Caco-2 (cell line): ENCODE results near the gene TWF2. TPM values are rescaled to one million over a fixed set of nuclear protein-coding genes. Genes with fewer than 3 reads are reported as not detected.

Experiments
- BruUV-seq: library from RNA; stranded (reverse); fragments of 400-500 nt; replicated peaks from 2 replicates; lab custom pipeline; 2021; lab: Mats Ljungman, UMichigan
- CTCF ChIA-PET: fragments of 300-600 bp; sonication (Branson Sonifier 250); formaldehyde crosslinking; loops from one replicate; lab custom pipeline; 2022; ENCODE audit warnings: antibody characterized with exemption; lab: Charles Lee
- POLR2A ChIA-PET: fragments of 300-600 bp; sonication (Branson Sonifier 250); formaldehyde crosslinking; loops from one replicate; lab custom pipeline; 2022; ENCODE audit warnings: antibody characterized with exemption; lab: Charles Lee
- DNase-seq, 2 experiments: peaks; one replicate each; pipeline versions ENCODE4 v3.0.0 to v3.0.0-alpha.2; 2020 to 2022
- H3K27me3 ChIP-seq: replicated peaks from 2 replicates; pipeline ENCODE4 v1.6.0; 2011; ENCODE audit warnings: low read length; ENCODE audit not compliant: control insufficient read depth, insufficient read depth
- H3K36me3 ChIP-seq: 2 replicates; pipeline ENCODE4 v1.5.1; 2011; ENCODE audit warnings: low read length; ENCODE audit not compliant: control insufficient read depth, insufficient read depth
- H3K4me1 ChIP-seq: fragments of 250-450 bp; sonication (Bioruptor Pico); 2 replicates; pipeline ENCODE4 v1.5.1; 2020; ENCODE audit warnings: mild to moderate bottlenecking
- H3K4me3 ChIP-seq: 2 replicates; pipeline ENCODE4 v1.5.1; 2011; ENCODE audit warnings: low read depth, mild to moderate bottlenecking, control low read depth, low read length
- H3K9me3 ChIP-seq: fragments of 250-450 bp; sonication (Bioruptor Pico); 2 replicates; pipeline ENCODE4 v1.5.1; 2020; ENCODE audit warnings: mild to moderate bottlenecking, moderate library complexity
- H3K27ac Mint-ChIP-seq: one replicate; pipeline ENCODE4 v1.8.0; 2022; ENCODE audit warnings: mixed read lengths; ENCODE audit not compliant: unreplicated experiment
- H3K27me3 Mint-ChIP-seq: one replicate; pipeline ENCODE4 v1.8.0; 2022; ENCODE audit warnings: mixed read lengths; ENCODE audit not compliant: insufficient read depth, unreplicated experiment
- H3K36me3 Mint-ChIP-seq: one replicate; pipeline ENCODE4 v1.8.0; 2022; ENCODE audit warnings: mild to moderate bottlenecking, mixed read lengths; ENCODE audit not compliant: insufficient read depth, unreplicated experiment
- H3K4me1 Mint-ChIP-seq: one replicate; pipeline ENCODE4 v1.8.0; 2022; ENCODE audit warnings: low read depth, mixed read lengths; ENCODE audit not compliant: unreplicated experiment
- H3K4me3 Mint-ChIP-seq: one replicate; pipeline ENCODE4 v1.8.0; 2022; ENCODE audit warnings: mild to moderate bottlenecking, moderate library complexity, mixed read lengths; ENCODE audit not compliant: unreplicated experiment
- H3K9me3 Mint-ChIP-seq: one replicate; pipeline ENCODE4 v1.8.0; 2022; ENCODE audit warnings: mixed read lengths; ENCODE audit not compliant: unreplicated experiment
- intact Hi-C: fragments of 100-400 bp; cut with micrococcal nuclease; formaldehyde crosslinking; loops from one replicate; pipeline ENCODE4 v1.10.0; 2022; ENCODE audit not compliant: unreplicated experiment
- total RNA-seq: library from RNA; stranded (reverse); gene quantifications from 2 replicates; pipeline ENCODE4 v1.2.3, GENCODE V29; 2022
- TF ChIP-seq, protein P1 (sequence below), 2 experiments: fragments of 200-600 bp in 1 of 2; IDR thresholded peaks; 1 replicate in 1 of 2; 2 replicates in 1 of 2; pipeline versions ENCODE4 v1.5.1 to v1.8.0; 2011 to 2022; ENCODE audit warnings: antibody characterized with exemption in 1 of 2, control low read depth in 1 of 2, inconsistent platforms in 1 of 2, low read depth in 1 of 2, low read length in 1 of 2, mild to moderate bottlenecking in 1 of 2, moderate library complexity in 1 of 2; ENCODE audit not compliant: insufficient read depth in 1 of 2, severe bottlenecking in 1 of 2, unreplicated experiment in 1 of 2

The TWF2 gene
- total RNA-seq, 1 experiment from 2014 or later = 29.9 TPM

DNA sequence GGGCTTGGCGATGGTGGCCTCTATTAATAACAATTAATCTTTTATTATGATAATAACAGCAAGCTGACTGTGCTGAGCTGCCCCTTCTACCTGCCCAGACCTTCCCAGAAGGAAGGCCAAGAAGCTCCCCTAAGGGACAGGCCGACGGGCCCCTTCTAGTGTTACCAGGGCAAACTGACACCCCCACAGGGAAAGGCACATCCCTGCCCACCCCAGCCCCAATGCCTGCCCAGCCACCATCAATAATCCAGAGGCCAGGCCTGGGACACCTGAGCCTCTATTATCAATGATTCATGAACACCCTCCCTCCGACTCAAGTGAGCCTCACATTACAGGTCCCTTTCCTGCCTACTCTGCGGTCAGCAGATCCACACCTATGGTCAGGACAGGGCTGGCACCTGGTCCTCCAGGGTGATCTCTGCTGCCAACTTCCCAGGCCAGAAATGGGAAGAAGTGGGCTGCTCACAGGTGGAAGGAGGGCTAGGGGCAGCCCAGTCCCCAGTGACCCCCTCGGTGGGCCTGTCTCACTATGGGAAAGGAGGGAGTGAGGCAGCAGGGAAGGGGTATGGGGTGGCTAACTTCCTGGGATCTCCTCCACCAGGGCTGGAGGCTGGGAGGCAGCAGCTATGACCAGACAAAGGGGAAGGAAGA, 1.8 kb downstream of the TWF2 start:
- intact Hi-C loops = no loop called here
- POLR2A ChIA-PET = no interaction called here
- CTCF ChIA-PET = interaction anchor here (0.5 to 3.4 kb wide), 4 partner anchors 9 to 143 kb away, joined by 3 to 20 read pairs (median 3); partner anchors contain the start of gene PPM1M
- DNase-seq = no peak
- TF ChIP-seq, protein P1, sequence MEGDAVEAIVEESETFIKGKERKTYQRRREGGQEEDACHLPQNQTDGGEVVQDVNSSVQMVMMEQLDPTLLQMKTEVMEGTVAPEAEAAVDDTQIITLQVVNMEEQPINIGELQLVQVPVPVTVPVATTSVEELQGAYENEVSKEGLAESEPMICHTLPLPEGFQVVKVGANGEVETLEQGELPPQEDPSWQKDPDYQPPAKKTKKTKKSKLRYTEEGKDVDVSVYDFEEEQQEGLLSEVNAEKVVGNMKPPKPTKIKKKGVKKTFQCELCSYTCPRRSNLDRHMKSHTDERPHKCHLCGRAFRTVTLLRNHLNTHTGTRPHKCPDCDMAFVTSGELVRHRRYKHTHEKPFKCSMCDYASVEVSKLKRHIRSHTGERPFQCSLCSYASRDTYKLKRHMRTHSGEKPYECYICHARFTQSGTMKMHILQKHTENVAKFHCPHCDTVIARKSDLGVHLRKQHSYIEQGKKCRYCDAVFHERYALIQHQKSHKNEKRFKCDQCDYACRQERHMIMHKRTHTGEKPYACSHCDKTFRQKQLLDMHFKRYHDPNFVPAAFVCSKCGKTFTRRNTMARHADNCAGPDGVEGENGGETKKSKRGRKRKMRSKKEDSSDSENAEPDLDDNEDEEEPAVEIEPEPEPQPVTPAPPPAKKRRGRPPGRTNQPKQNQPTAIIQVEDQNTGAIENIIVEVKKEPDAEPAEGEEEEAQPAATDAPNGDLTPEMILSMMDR (IDR thresholded peaks at IDR 0.05; ENCODE audit: insufficient read depth in 1 of 2, low read depth in 1 of 2, low read length in 1 of 2, severe bottlenecking in 1 of 2, unreplicated experiment in 1 of 2) = no peak
- no TSS peak for BruUV-seq
- Mint-ChIP-seq H3K9me3 (no peaks in the 10 kb centered on the region), H3K27ac (no peak overlapping the region), H3K27me3 (no peaks in the 10 kb centered on the region), H3K4me1 (peaks cover 8% of the 10 kb centered on the region), H3K36me3 (peaks cover 8% of the 10 kb centered on the region), H3K4me3 (peak overlapping the region; percentile 83)
- peaks cover 17% of the 10 kb centered on the region; the same call in 1 of the 2 replicates for H3K4me1 ChIP-seq
- no peaks in the 10 kb centered on the region for H3K9me3 ChIP-seq
- H3K4me3 ChIP-seq = no peak overlapping the region
- H3K36me3 ChIP-seq = no peaks in the 10 kb centered on the region; the same call in 1 of the 2 replicates
- no peaks in the 10 kb centered on the region for H3K27me3 ChIP-seq

DNA sequence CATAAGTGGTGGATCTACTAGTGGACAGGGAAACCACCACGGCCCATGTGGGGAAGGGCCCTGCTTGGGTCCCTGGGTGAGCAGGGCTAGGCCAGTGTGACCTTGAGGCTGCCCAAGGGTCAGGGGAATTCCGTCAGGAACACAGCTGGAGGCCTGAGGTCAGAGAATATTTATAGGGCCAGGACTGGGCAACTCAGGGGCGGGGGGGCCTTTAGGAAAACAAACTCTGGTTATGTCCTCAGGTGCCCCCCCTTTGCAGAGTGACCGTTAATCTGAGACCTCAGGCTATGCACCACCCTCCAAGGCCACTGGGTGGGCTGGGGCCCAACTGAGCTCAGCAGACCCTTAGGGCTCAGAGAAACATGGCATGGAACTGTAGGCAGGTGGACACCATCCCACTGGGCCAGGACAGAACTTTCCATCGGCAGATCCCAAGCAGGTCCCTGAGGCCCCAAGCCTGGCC, 2.5 kb downstream of the TWF2 start:
- Mint-ChIP-seq H3K27me3 (no peaks in the 10 kb centered on the region), H3K9me3 (no peaks in the 10 kb centered on the region), H3K4me1 (peaks cover 8% of the 10 kb centered on the region), H3K36me3 (peaks cover 8% of the 10 kb centered on the region), H3K4me3 (no peak overlapping the region), H3K27ac (no peak overlapping the region)
- POLR2A ChIA-PET = no interaction called here
- no TSS peak for BruUV-seq
- H3K9me3 ChIP-seq = no peaks in the 10 kb centered on the region
- intact Hi-C loops = no loop called here
- no peak overlapping the region for H3K4me3 ChIP-seq
- no peak for DNase-seq
- TF ChIP-seq, protein P1 (IDR thresholded peaks at IDR 0.05; ENCODE audit: insufficient read depth in 1 of 2, low read depth in 1 of 2, low read length in 1 of 2, severe bottlenecking in 1 of 2, unreplicated experiment in 1 of 2) = no peak
- H3K36me3 ChIP-seq = peaks cover 2% of the 10 kb centered on the region; the same call in 1 of the 2 replicates
- CTCF ChIA-PET = interaction anchor here (0.5 to 3.4 kb wide), 4 partner anchors 15 to 149 kb away, joined by 3 to 20 read pairs (median 3); no protein-coding TSS in a partner anchor
- no peaks in the 10 kb centered on the region for H3K27me3 ChIP-seq
- H3K4me1 ChIP-seq = peaks cover 17% of the 10 kb centered on the region; the same call in 1 of the 2 replicates

DNA sequence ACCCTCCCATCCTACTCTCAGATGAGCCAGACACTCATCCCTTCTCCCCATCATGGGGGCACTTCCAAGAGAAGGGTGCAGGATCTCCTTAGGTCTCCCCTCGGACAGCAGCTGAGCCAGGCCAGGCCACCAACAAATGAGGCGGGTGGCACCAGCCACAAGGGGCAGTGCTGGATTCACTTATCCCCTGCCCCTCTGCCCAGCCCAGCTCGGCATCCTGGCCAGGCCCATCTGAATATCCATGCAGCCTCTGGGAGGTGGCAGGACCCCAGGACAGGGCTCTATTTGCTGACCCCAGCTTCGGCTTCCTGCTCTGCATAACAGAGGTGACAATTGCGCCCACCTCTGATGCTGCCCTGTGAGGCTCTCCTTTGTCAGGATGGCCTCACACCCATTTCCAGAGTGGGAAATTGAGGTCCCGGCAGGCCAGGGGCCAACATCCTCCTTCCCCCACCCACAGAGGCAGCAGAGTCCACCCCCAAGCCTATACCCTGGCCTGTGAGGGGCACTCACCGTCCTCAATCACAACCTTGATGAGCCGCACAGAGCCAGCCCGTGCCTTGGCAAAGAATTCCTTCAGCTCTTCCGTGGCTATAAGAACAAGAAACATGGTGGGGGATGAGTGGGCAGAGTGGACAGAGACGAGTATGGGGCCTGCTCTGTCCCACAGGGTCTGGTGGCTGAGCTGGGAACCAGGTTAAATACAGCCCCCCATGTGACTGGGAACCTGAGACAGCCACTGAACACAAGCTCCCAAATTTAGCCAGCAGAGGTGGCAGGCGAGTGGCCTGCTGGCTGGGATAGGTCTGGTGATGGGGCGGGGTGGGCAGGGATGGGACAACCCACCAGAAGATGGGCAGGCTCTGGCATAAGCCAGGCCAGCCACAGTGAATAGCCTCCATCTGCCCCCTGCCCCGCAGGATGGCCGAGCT, 4.2 kb downstream of the TWF2 start:
- Mint-ChIP-seq H3K4me3 (no peak overlapping the region), H3K27me3 (no peaks in the 10 kb centered on the region), H3K9me3 (no peaks in the 10 kb centered on the region), H3K4me1 (no peaks in the 10 kb centered on the region), H3K27ac (no peak overlapping the region), H3K36me3 (peaks cover 16% of the 10 kb centered on the region)
- TF ChIP-seq, protein P1 (IDR thresholded peaks at IDR 0.05; ENCODE audit: insufficient read depth in 1 of 2, low read depth in 1 of 2, low read length in 1 of 2, severe bottlenecking in 1 of 2, unreplicated experiment in 1 of 2) = no peak
- POLR2A ChIA-PET = no interaction called here
- CTCF ChIA-PET = interaction anchor here (0.6 to 3.4 kb wide), 6 partner anchors 14 to 234 kb away, joined by 3 to 20 read pairs (median 3); no protein-coding TSS in a partner anchor
- peaks cover 3% of the 10 kb centered on the region; the same call in 1 of the 2 replicates for H3K36me3 ChIP-seq
- no peak for DNase-seq
- intact Hi-C loops = no loop called here
- no peaks in the 10 kb centered on the region for H3K9me3 ChIP-seq
- no TSS peak for BruUV-seq
- peaks cover 11% of the 10 kb centered on the region; the same call in 1 of the 2 replicates for H3K4me1 ChIP-seq
- no peak overlapping the region for H3K4me3 ChIP-seq
- H3K27me3 ChIP-seq = no peaks in the 10 kb centered on the region
